ENCODE data around the gene MAGEB17. TPM values are rescaled to one million over a fixed set of nuclear protein-coding genes. Genes with fewer than 3 reads are reported as not detected.
"Not testable (repeated sequence)": the region's sequence is repeated elsewhere in the genome, so short reads cannot be mapped to it uniquely, and the experiment has no call there.

MAGEB17 gene
- total RNA-seq, 4 donors from 2014 or later: not detected

GRCh38 chrX:16143968-16144367 is 23.3 kb upstream of the MAGEB17 start:
- Histone ChIP-seq H3K4me1 (no peaks in the 10 kb centered on the region), H3K9me3 (no peaks in the 10 kb centered on the region), H3K4me3 (no peak overlapping the region), H3K27me3 (no peaks in the 10 kb centered on the region), H3K27ac (no peak overlapping the region), H3K36me3 (no peaks in the 10 kb centered on the region)
- intact Hi-C loops (cut with DNase I): no loop called here
- DNase-seq: no peak
- TF ChIP-seq CTCF (IDR thresholded peaks at IDR 0.05) (no peak), POLR2A (IDR thresholded peaks at IDR 0.05) (no peak)

- no peaks in the 10 kb centered on the region for H3K27me3 ChIP-seq
- no peaks in the 10 kb centered on the region for H3K36me3 ChIP-seq
- DNase-seq: no peak
- no peaks in the 10 kb centered on the region for H3K9me3 ChIP-seq
- no peak overlapping the region for H3K27ac ChIP-seq
- TF ChIP-seq CTCF (IDR thresholded peaks at IDR 0.05) (no peak), POLR2A (IDR thresholded peaks at IDR 0.05) (no peak)
- intact Hi-C loops (cut with DNase I): no loop called here
- no peak overlapping the region for H3K4me3 ChIP-seq
- no peaks in the 10 kb centered on the region for H3K4me1 ChIP-seq
- WGBS, 2 donors: 11 to 28% methylated on average over 2 of the region's 2 CpGs
Measured at GRCh38 chrX:16144420-16144819, 22.9 kb upstream of the MAGEB17 start.

GRCh38 chrX:16145093-16145492 is 22.2 kb upstream of the MAGEB17 start:
- H3K36me3 ChIP-seq; H3K9me3 ChIP-seq; H3K4me3 ChIP-seq; DNase-seq; H3K27ac ChIP-seq; H3K27me3 ChIP-seq; intact Hi-C loops (cut with DNase I); H3K4me1 ChIP-seq: not testable (repeated sequence)
- 42 to 43% methylated on average over 1 of the region's 1 CpG for WGBS, 2 donors

- no peaks in the 10 kb centered on the region for H3K36me3 ChIP-seq
- no peaks in the 10 kb centered on the region for H3K4me1 ChIP-seq
- no peak overlapping the region for H3K4me3 ChIP-seq
- H3K27ac ChIP-seq: no peak overlapping the region
- H3K9me3 ChIP-seq: no peaks in the 10 kb centered on the region
- H3K27me3 ChIP-seq: no peaks in the 10 kb centered on the region
- TF ChIP-seq CTCF (IDR thresholded peaks at IDR 0.05) (no peak), POLR2A (IDR thresholded peaks at IDR 0.05) (no peak)
- intact Hi-C loops (cut with DNase I): no loop called here
- DNase-seq: no peak
Measured at GRCh38 chrX:16145656-16146055, 21.6 kb upstream of the MAGEB17 start.

GRCh38 chrX:16148896-16149295 is 18.4 kb upstream of the MAGEB17 start:
- WGBS, 2 donors: 70 to 71% methylated on average over 3 of the region's 3 CpGs
- H3K4me1 ChIP-seq: no peaks in the 10 kb centered on the region
- H3K27me3 ChIP-seq: no peaks in the 10 kb centered on the region
- no peaks in the 10 kb centered on the region for H3K36me3 ChIP-seq
- H3K4me3 ChIP-seq: no peak overlapping the region
- H3K9me3 ChIP-seq: no peaks in the 10 kb centered on the region
- DNase-seq: no peak
- intact Hi-C loops (cut with DNase I): no loop called here
- no peak overlapping the region for H3K27ac ChIP-seq
- TF ChIP-seq POLR2A (IDR thresholded peaks at IDR 0.05): no peak
- no peak for TF ChIP-seq CTCF (IDR thresholded peaks at IDR 0.05)

GRCh38 chrX:16155581-16156096 is 11.6 kb upstream of the MAGEB17 start:
- Histone ChIP-seq H3K27me3 (no peaks in the 10 kb centered on the region), H3K27ac (no peak overlapping the region), H3K9me3 (no peaks in the 10 kb centered on the region), H3K4me3 (no peak overlapping the region), H3K36me3 (no peaks in the 10 kb centered on the region), H3K4me1 (no peaks in the 10 kb centered on the region)
- 37 to 45% methylated on average over 3 to 5 of the region's 5 CpGs for WGBS, 2 donors
- intact Hi-C loops (cut with DNase I): no loop called here
- TF ChIP-seq CTCF (IDR thresholded peaks at IDR 0.05): no peak
- no peak for TF ChIP-seq POLR2A (IDR thresholded peaks at IDR 0.05)
- DNase-seq: no peak

Measured in esophagus squamous epithelium (tissue), 5 donors.